GM12864 (cell line): ENCODE data around the gene C17orf67.
A peak's percentile ranks its signal among the peaks of the same experiment; 100 is the strongest.

Experiments
- DNase-seq: peaks from one replicate; pipeline ENCODE4 v3.0.0-alpha.2; 2011; ENCODE audit warnings: low read depth
- H3K4me3 ChIP-seq: 2 replicates; pipeline ENCODE4 v1.5.1; 2011; ENCODE audit warnings: mild to moderate bottlenecking, low read depth, low read length, control low read depth
- CTCF ChIP-seq: IDR thresholded peaks from 2 replicates; pipeline ENCODE4 v1.5.1; 2011; ENCODE audit warnings: low read depth, mild to moderate bottlenecking, moderate library complexity, low read length, control low read depth, inconsistent platforms; ENCODE audit errors: missing control alignments

Gene C17orf67

DNA sequence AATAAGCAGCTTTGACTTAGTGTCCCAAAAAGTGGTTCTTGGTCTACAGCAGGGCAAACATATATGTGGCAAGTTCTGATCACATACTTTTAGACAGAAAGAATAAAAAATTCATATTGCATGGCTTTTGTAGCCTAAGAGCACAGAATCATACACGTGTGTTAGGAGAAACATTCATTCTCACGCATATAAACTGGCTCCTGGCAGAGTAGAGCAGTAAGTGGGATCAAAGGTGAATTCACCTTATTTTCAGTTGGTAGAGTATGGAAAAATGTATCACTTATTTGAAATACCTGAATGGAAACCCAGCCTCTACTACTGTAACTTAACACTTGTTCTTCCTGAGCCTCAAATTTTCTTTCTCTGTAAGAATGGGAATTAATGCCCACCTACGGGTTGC, 35.0 kb upstream of the C17orf67 start:
- DNase-seq: no peak
- no peak overlapping the region for H3K4me3 ChIP-seq
- TF ChIP-seq CTCF: no peak

DNA sequence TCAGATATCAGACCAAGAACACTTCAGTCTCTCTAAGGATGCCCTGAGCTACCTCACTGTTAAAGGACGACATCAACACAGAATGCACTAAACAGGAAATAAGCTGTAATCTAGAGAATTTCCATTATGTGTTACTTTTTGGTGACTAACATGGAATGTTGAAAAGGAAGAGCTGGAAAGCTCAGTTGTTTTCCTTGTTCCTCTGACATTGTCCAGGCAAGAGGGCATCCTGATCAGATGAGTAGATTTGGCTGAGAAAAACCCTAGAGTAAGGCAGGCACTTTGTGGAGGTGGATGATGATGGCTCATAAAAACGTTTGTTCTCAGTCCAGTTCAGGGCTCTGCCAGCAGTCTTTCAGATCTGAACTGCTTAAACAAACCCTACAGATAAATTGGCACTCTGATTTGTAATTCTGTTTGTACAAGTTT, 34.2 kb upstream of the C17orf67 start:
- H3K4me3 ChIP-seq: no peak overlapping the region
- no peak for DNase-seq
- no peak for TF ChIP-seq CTCF

GRCh38 chr17:56866496-56866895, 32.8 kb upstream of the C17orf67 start:
- peak; percentile 17 for TF ChIP-seq CTCF
- H3K4me3 ChIP-seq: no peak overlapping the region
- DNase-seq: no peak

GRCh38 chr17:56866076-56866475, 32.4 kb upstream of the C17orf67 start:
- TF ChIP-seq CTCF: no peak
- no peak overlapping the region for H3K4me3 ChIP-seq
- DNase-seq: no peak

DNA sequence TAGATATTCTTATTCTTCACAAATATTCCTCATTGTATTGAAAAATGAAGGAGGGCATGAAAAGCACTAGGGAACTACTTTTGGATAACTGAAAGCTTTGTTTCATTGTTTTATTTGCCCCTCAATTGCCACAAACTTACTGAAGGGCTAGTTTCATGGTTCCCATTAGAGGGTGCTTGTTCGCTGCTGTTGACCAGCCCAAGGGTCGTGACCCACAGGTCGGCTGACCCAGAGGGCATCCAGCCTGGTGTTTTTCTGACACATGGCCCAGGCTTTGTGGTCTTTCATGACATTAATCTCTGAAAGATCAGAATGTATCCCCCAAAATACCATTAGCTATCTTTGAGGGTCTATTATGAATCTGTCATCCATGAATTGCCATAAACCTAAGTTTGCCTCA, 30.3 kb upstream of the C17orf67 start:
- TF ChIP-seq CTCF: no peak
- no peak for DNase-seq
- H3K4me3 ChIP-seq: no peak overlapping the region

DNA sequence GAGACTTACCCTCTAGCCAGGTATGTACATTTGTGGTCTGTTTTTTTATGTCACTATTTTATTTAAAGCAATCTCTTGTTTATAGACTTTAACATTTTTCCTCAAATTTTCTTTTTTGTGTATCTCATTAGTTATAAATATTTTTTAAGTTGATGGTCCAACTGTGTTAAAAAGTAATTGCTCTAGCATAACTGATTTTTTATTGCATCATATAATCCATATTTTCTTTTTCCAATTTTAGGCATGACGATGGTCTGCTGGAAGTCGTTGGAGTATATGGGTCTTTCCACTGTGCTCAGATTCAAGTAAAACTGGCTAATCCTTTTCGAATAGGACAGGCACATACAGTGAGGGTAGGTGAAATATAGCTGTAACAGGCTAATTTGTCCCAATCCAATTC, 28.2 kb upstream of the C17orf67 start:
- no peak for TF ChIP-seq CTCF
- DNase-seq: no peak

GRCh38 chr17:56851008-56851407, 17.3 kb upstream of the C17orf67 start:
- no peak overlapping the region for H3K4me3 ChIP-seq
- DNase-seq: no peak
- no peak for TF ChIP-seq CTCF

More for the DNA sequence above, 28.2 kb upstream of the C17orf67 start:
- H3K4me3 ChIP-seq: no peak overlapping the region
